BE2C (cell line): ENCODE data around the gene CTSW.

Experiments
- DNase-seq: peaks from one replicate; pipeline ENCODE4 v3.0.0-alpha.2; 2020
- H3K27me3 ChIP-seq: fragments of 250-450 bp; sonication (Bioruptor Pico); 2 replicates; pipeline ENCODE4 v1.5.1; 2020; ENCODE audit warnings: mild to moderate bottlenecking
- H3K36me3 ChIP-seq: fragments of 250-450 bp; sonication (Bioruptor Pico); 2 replicates; pipeline ENCODE4 v1.5.1; 2020; ENCODE audit warnings: mild to moderate bottlenecking
- H3K4me1 ChIP-seq: fragments of 250-450 bp; sonication (Bioruptor Pico); 2 replicates; pipeline ENCODE4 v1.5.1; 2020
- H3K4me3 ChIP-seq: 2 replicates; pipeline ENCODE4 v1.5.1; 2011; ENCODE audit warnings: low read depth, low read length
- H3K9me3 ChIP-seq: fragments of 250-450 bp; sonication (Bioruptor Pico); 2 replicates; pipeline ENCODE4 v1.5.1; 2020
- CTCF ChIP-seq: IDR thresholded peaks from 2 replicates; pipeline ENCODE4 v1.5.1; 2012; ENCODE audit warnings: mild to moderate bottlenecking, low read depth, low read length

Gene CTSW

GRCh38 chr11:65851083-65851579 is 28.5 kb upstream of the CTSW start:
- Histone ChIP-seq H3K9me3 (no peaks in the 10 kb centered on the region), H3K36me3 (peaks cover 41% of the 10 kb centered on the region), H3K27me3 (no peaks in the 10 kb centered on the region), H3K4me3 (no peak overlapping the region), H3K4me1 (no peaks in the 10 kb centered on the region)
- TF ChIP-seq CTCF, result peak; percentile 74
- no peak for DNase-seq

GRCh38 chr11:65851811-65852507 is 27.7 kb upstream of the CTSW start:
- no peak for TF ChIP-seq CTCF
- Histone ChIP-seq H3K4me1 (no peaks in the 10 kb centered on the region), H3K4me3 (no peak overlapping the region), H3K9me3 (no peaks in the 10 kb centered on the region), H3K27me3 (no peaks in the 10 kb centered on the region), H3K36me3 (peaks cover 50% of the 10 kb centered on the region)
- DNase-seq, result no peak

GRCh38 chr11:65852508-65853245 is 27.0 kb upstream of the CTSW start:
- Histone ChIP-seq H3K27me3 (no peaks in the 10 kb centered on the region), H3K9me3 (no peaks in the 10 kb centered on the region), H3K4me3 (no peak overlapping the region), H3K36me3 (peaks cover 55% of the 10 kb centered on the region), H3K4me1 (no peaks in the 10 kb centered on the region)
- no peak for TF ChIP-seq CTCF
- no peak for DNase-seq

GRCh38 chr11:65853246-65853979 is 26.2 kb upstream of the CTSW start:
- Histone ChIP-seq H3K27me3 (no peaks in the 10 kb centered on the region), H3K36me3 (peaks cover 55% of the 10 kb centered on the region), H3K9me3 (no peaks in the 10 kb centered on the region), H3K4me1 (no peaks in the 10 kb centered on the region), H3K4me3 (no peak overlapping the region)
- TF ChIP-seq CTCF, result peak; percentile 33
- DNase-seq, result no peak

GRCh38 chr11:65854161-65854592 is 25.5 kb upstream of the CTSW start:
- H3K36me3 ChIP-seq, result peaks cover 55% of the 10 kb centered on the region
- H3K27me3 ChIP-seq, result no peaks in the 10 kb centered on the region
- H3K4me1 ChIP-seq, result no peaks in the 10 kb centered on the region
- no peak overlapping the region for H3K4me3 ChIP-seq
- H3K9me3 ChIP-seq, result no peaks in the 10 kb centered on the region
- DNase-seq, result no peak
- TF ChIP-seq CTCF, result no peak
